ENCODE data around the gene S100A3. TPM values are rescaled to one million over a fixed set of nuclear protein-coding genes. Genes with fewer than 3 reads are reported as not detected.
"Not testable (repeated sequence)": the region's sequence is repeated elsewhere in the genome, so short reads cannot be mapped to it uniquely, and the experiment has no call there.

S100A3 gene
- 9.6 TPM for total RNA-seq

GRCh38 chr1:153548722-153549688 is at the start of gene S100A3:
TSS of gene S100A3 (minus strand) at chr1:153549258. CDS start at chr1:153548485, 773 bp downstream.
- peak; percentile 2 for ATAC-seq

- peak; percentile 51 for ATAC-seq
Measured at GRCh38 chr1:153598309-153599172, 49.5 kb upstream of the S100A3 start.

GRCh38 chr1:153597206-153597605 is 48.1 kb upstream of the S100A3 start:
- ATAC-seq: peak; percentile 59

- ATAC-seq: no peak
Measured at GRCh38 chr1:153592748-153593147, 43.7 kb upstream of the S100A3 start.

GRCh38 chr1:153588482-153588881 is 39.4 kb upstream of the S100A3 start:
- ATAC-seq: no peak

GRCh38 chr1:153588033-153588432 is 39.0 kb upstream of the S100A3 start:
- not testable (repeated sequence) for ATAC-seq

- ATAC-seq: peak; percentile 20
Measured at GRCh38 chr1:153587314-153587713, 38.3 kb upstream of the S100A3 start.

GRCh38 chr1:153586347-153586746 is 37.3 kb upstream of the S100A3 start:
- no peak for ATAC-seq

- no peak for ATAC-seq
Measured at GRCh38 chr1:153585006-153585405, 35.9 kb upstream of the S100A3 start.

- no peak for ATAC-seq
Measured at GRCh38 chr1:153583976-153584375, 34.9 kb upstream of the S100A3 start.

GRCh38 chr1:153583514-153583913 is 34.5 kb upstream of the S100A3 start:
- ATAC-seq: not testable (repeated sequence)

GRCh38 chr1:153582836-153583235 is 33.8 kb upstream of the S100A3 start:
- ATAC-seq: not testable (repeated sequence)

- ATAC-seq: no peak
Measured at GRCh38 chr1:153578936-153579335, 29.9 kb upstream of the S100A3 start.

- ATAC-seq: no peak
Measured at GRCh38 chr1:153578490-153578889, 29.4 kb upstream of the S100A3 start.

GRCh38 chr1:153577624-153578051 is 28.6 kb upstream of the S100A3 start:
- ATAC-seq: peak; percentile 90

- ATAC-seq: peak; percentile 68
Measured at GRCh38 chr1:153577138-153577537, 28.1 kb upstream of the S100A3 start.

- ATAC-seq: not testable (repeated sequence)
Measured at GRCh38 chr1:153575497-153575896, 26.4 kb upstream of the S100A3 start.

GRCh38 chr1:153575081-153575491 is 26.0 kb upstream of the S100A3 start:
- ATAC-seq: not testable (repeated sequence)

- no peak for ATAC-seq
Measured at GRCh38 chr1:153573351-153573750, 24.3 kb upstream of the S100A3 start.

GRCh38 chr1:153572569-153573015 is 23.5 kb upstream of the S100A3 start:
- ATAC-seq: peak; percentile 73

- ATAC-seq: no peak
Measured at GRCh38 chr1:153571706-153572105, 22.6 kb upstream of the S100A3 start.

GRCh38 chr1:153570874-153571273 is 21.8 kb upstream of the S100A3 start:
- no peak for ATAC-seq

GRCh38 chr1:153569465-153569864 is 20.4 kb upstream of the S100A3 start:
- ATAC-seq: no peak
